ENCODE results near the gene PIK3C2G.

GRCh38 chr12:18304609-18305008, 43.3 kb downstream of the PIK3C2G start:
- TF ChIP-seq CTCF (IDR thresholded peaks at IDR 0.05) (no peak), POLR2A (IDR thresholded peaks at IDR 0.05) (no peak)

Measured in stomach (tissue), 4 donors.